ENCODE measurements around the gene DLX5.

DLX5 gene

GRCh38 chr7:97027427-97028234, 3.0 kb upstream of the DLX5 start:
- H3K4me3 ChIP-seq (ENCODE audit: low read length): peak overlapping the region; percentile 22
- DNase-seq (ENCODE audit: low read depth): peak; percentile 28
- TF ChIP-seq CTCF (conservative IDR thresholded peaks at IDR 0.05; ENCODE audit: low read depth, low read length): peak; percentile 94

GRCh38 chr7:97026715-97027426, 2.2 kb upstream of the DLX5 start:
- no peak for TF ChIP-seq CTCF (conservative IDR thresholded peaks at IDR 0.05; ENCODE audit: low read depth, low read length)
- no peak for DNase-seq (ENCODE audit: low read depth)
- H3K4me3 ChIP-seq (ENCODE audit: low read length): no peak overlapping the region

GRCh38 chr7:97025983-97026714, 1.5 kb upstream of the DLX5 start:
- TF ChIP-seq CTCF (conservative IDR thresholded peaks at IDR 0.05; ENCODE audit: low read depth, low read length): no peak
- no peak for DNase-seq (ENCODE audit: low read depth)
- no peak overlapping the region for H3K4me3 ChIP-seq (ENCODE audit: low read length)

- H3K4me3 ChIP-seq (ENCODE audit: low read length): no peak overlapping the region
- TF ChIP-seq CTCF (conservative IDR thresholded peaks at IDR 0.05; ENCODE audit: low read depth, low read length): no peak
- DNase-seq (ENCODE audit: low read depth): no peak
These were observed 484 bp upstream of the DLX5 start for GRCh38 chr7:97025130-97025499.

GRCh38 chr7:97022491-97023306, 1.9 kb downstream of the DLX5 start:
- no peak for TF ChIP-seq CTCF (conservative IDR thresholded peaks at IDR 0.05; ENCODE audit: low read depth, low read length)
- H3K4me3 ChIP-seq (ENCODE audit: low read length): no peak overlapping the region
- DNase-seq (ENCODE audit: low read depth): no peak

- no peak for TF ChIP-seq CTCF (conservative IDR thresholded peaks at IDR 0.05; ENCODE audit: low read depth, low read length)
These were observed 2.7 kb downstream of the DLX5 start for GRCh38 chr7:97021747-97022490.

More at GRCh38 chr7:97021747-97022490, 2.7 kb downstream of the DLX5 start:
- DNase-seq (ENCODE audit: low read depth): no peak
- H3K4me3 ChIP-seq (ENCODE audit: low read length): no peak overlapping the region

Data from retinal pigment epithelial cell (primary cell).